Inflammatory macrophage treated with lipopolysaccharide for 4 hours (primary cell): ENCODE data around the gene ITPK1.

Source experiments
- DNase-seq: peaks from one replicate; pipeline ENCODE4 v3.0.0-alpha.2; 2020

Gene ITPK1

DNA sequence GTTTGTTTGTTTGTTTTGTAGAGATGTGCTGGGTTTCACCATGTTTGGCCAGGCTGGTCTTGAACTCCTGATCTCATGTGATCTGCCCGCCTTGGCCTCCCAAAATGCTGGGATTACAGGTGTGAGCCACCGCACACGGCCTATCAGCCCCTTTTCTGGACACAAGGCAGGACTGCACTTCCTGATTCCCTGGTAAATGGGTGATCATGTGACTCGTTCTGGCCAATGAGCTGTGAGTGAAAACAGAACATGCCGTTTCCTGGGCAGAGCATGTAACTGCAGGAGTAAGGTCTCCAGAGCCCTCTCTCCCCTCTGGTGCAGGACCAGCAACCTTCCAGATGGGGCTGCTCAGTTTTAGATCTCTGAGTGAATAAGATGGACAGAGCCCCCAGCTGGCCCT, 92.7 kb downstream of the ITPK1 start:
- peak; percentile 36 for DNase-seq

- no peak for DNase-seq
These were observed 95.8 kb downstream of the ITPK1 start for GRCh38 chr14:93019970-93020369.

- no peak for DNase-seq
These were observed 96.3 kb downstream of the ITPK1 start for GRCh38 chr14:93019367-93019843.

DNA sequence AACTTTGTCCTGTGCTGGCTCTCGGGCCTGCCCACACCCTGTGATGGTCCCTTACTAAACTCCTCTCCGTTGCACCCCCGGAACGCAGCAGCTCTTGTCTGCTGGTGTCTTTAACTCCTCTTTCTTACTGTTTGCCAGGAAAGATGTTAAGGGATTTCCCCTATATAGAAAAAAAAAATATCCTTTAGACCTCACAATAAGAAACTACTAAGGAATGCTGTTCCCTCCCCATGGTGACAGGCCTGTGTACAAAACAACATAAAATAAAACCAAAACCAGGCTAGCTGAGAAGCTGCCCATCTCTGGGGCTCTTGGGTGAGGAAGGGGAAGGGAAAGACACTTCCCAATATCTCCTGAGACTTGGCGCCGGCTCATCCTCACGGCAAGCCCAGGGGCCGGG, 97.4 kb downstream of the ITPK1 start:
- no peak for DNase-seq

- no peak for DNase-seq
These were observed 97.8 kb downstream of the ITPK1 start for GRCh38 chr14:93017898-93018297.

DNA sequence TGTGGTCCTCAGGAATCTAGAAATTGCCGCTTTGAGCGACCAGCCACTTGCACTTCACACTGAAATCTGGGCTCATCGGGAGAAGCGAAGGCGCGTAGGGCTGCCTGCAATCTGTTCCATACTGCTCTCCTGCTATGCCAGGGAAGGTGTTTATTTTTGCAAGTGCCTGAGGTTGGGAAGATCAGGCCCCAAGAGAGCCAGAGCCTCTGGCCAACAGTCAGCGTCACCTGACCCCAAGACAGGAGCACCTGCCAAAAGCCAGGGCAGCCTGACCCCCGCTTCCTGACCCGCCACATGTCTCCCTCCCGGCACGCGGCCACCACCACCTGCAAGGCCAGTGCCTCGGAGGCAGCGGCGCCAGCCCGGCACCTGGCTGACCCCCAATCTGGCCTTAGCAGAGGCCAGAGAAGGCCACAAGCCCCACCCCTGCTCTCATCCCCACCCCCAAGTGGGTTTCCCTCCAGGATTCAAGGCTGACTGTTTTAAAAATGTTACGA, 98.4 kb downstream of the ITPK1 start:
- DNase-seq, result no peak

GRCh38 chr14:93016275-93016845, 99.4 kb downstream of the ITPK1 start:
- no peak for DNase-seq

GRCh38 chr14:93015505-93015904, 100.2 kb downstream of the ITPK1 start:
- DNase-seq, result no peak

- no peak for DNase-seq
These were observed 100.7 kb downstream of the ITPK1 start for GRCh38 chr14:93015064-93015463.

- DNase-seq, result no peak
These were observed 101.4 kb downstream of the ITPK1 start for GRCh38 chr14:93014058-93015023.

GRCh38 chr14:93012951-93013719, 102.6 kb downstream of the ITPK1 start:
- peak; percentile 75 for DNase-seq

DNA sequence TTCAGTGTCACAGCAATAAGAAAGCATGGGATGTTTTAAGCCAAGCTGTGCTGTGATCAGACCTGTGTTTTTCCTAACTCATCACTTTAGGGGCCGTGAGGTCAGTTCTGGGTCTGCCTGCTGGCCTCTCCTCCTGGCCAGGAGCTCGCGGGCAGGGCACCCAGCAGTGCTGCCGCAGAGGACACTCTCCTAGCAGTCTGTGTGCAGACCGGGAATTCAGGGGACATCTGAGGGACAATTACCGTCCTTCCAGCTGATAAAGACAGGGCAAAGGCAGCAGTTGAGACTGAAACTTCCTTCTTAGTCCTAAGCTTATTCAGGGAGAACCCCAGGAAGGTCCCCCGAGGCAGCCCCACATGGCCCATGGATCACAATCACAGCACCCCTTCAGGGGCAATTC, 103.2 kb downstream of the ITPK1 start:
- no peak for DNase-seq

- DNase-seq, result no peak
These were observed 103.9 kb downstream of the ITPK1 start for GRCh38 chr14:93011650-93012325.

GRCh38 chr14:93011141-93011529, 104.6 kb downstream of the ITPK1 start:
- no peak for DNase-seq

GRCh38 chr14:93010522-93011140, 105.1 kb downstream of the ITPK1 start:
- no peak for DNase-seq

- no peak for DNase-seq
These were observed 105.6 kb downstream of the ITPK1 start for GRCh38 chr14:93010130-93010499.

DNA sequence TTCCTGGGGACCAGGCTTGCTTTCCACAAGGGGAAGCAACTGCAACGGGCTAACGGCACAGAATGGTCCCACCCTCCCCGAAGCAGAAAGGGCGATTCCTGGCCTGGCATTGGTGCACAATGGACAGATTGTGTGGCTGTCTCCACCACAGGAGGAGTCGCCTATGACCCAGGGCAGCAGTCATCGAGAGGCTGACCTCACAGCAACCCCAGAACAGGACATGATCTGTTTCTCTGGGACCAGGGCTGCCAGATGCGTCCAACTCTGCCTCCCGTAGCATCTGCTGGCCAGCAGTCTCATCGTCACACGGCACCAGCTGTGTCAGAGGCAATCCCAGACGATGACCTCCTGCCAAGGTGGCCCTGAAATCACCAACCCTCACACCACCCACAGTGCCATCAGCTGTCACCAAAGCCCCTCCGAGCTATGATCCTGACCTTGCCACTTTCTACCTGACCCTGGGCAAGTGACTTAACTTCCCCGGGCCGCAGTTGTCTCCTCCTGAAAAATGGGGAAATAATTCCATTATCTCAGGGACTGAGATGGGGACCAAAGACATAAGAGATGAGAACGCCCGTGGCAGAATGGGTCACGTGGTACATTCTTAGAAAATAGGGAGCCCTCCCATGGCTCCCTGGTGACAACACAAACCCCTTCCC, 106.1 kb downstream of the ITPK1 start:
- peak; percentile 80 for DNase-seq

- DNase-seq, result peak; percentile 22
These were observed 107.3 kb downstream of the ITPK1 start for GRCh38 chr14:93008381-93008780.

DNA sequence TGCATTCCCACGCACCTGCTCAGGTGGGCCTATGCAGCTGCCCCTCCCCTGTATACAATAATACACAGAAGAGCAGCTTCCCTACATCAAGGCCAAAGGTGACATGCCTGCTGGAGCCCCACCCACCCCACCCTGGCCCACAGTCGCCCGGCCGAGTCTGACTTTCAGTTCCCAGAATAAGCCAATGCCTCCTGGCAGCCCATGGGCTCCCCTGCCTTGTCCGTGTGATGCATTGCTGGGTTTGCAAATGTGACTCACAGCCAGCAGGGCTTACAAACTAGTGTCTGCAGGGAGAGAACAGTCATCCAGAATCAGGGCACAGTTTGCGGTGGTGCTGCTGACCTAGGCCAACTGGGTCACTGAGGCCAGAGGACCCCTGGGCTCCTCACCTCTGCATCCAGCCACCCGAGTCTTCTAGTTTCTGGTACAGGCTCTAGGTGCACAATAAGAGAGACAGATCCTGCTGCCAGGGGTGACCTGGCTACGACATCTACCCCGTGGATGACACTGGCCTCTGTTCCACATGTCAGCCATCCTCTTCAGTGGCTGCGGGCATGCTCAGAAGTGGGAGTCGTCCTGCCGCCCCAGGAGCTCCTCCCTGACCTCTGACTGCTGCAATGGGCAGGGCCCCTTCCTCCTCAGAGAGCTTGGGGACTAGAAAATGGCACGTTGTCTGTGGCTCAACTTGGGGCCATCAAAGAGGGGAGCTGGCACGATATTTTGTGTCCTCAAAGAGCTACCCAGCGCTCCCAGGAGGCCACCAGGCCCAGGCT, 108.3 kb downstream of the ITPK1 start:
- peak; percentile 94 for DNase-seq

DNA sequence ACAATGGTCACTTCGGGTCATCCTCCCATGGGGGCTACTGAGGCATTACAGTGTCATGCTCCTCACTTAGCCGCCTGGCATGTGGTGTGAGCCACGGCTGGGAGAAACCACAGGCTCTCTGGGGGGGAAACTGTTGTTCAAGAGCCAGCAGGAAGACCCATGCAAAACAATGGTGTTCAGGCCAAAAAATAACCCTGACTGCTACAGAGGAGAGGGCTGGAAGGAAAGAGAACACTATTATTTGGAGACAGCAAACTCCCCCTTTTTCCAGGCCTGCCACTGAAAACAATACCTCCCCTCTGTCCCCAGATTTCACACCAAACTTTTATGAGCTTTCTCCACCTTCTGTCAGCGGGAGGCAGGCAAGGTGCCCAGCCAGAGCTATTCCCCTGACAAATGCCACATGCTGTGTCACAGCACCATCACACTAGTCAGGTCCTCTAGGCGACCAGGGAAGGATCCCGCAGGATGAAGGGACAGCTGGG, 109.1 kb downstream of the ITPK1 start:
- no peak for DNase-seq

DNA sequence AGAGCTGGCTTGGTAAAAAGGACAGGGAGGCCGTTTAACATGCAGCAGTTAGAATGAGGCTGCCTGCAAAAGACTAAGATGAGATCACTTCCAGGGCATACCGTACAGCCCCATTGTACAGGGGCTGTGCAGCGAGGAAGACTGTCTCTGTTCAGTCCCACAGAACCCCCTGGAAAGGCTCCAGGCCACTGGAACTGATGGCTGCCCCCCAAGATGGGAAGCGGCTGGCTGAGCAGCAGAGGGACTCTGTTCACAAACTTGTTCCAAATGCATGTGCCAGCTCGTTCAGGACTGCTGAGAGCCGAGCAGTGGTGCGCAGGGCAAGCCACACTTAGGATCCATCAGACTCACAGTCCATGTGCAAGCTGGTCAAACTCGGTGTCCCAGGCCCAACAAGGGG, 109.9 kb downstream of the ITPK1 start:
- DNase-seq, result no peak
